Stimulated activated CD8-positive, alpha-beta memory T cell treated with anti-CD3 and anti-CD28 coated beads, Interleukin-4, amount 100 ng/mL, for 24 hours (primary cell): ENCODE data around the gene STK31.
"Not testable (repeated sequence)": the region's sequence is repeated elsewhere in the genome, so short reads cannot be mapped to it uniquely, and the experiment has no call there.

Source experiments
- DNase-seq: peaks from one replicate; pipeline ENCODE4 v3.0.0-alpha.2; 2020; ENCODE audit warnings: low read depth

STK31 gene, protein sequence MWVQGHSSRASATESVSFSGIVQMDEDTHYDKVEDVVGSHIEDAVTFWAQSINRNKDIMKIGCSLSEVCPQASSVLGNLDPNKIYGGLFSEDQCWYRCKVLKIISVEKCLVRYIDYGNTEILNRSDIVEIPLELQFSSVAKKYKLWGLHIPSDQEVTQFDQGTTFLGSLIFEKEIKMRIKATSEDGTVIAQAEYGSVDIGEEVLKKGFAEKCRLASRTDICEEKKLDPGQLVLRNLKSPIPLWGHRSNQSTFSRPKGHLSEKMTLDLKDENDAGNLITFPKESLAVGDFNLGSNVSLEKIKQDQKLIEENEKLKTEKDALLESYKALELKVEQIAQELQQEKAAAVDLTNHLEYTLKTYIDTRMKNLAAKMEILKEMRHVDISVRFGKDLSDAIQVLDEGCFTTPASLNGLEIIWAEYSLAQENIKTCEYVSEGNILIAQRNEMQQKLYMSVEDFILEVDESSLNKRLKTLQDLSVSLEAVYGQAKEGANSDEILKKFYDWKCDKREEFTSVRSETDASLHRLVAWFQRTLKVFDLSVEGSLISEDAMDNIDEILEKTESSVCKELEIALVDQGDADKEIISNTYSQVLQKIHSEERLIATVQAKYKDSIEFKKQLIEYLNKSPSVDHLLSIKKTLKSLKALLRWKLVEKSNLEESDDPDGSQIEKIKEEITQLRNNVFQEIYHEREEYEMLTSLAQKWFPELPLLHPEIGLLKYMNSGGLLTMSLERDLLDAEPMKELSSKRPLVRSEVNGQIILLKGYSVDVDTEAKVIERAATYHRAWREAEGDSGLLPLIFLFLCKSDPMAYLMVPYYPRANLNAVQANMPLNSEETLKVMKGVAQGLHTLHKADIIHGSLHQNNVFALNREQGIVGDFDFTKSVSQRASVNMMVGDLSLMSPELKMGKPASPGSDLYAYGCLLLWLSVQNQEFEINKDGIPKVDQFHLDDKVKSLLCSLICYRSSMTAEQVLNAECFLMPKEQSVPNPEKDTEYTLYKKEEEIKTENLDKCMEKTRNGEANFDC

GRCh38 chr7:23710000-23710399 is at the start of gene STK31:
STK31 (plus strand) TSS chr7:23710219; CDS start chr7:23710286, 67 bp downstream.
- DNase-seq: no peak

- DNase-seq: no peak
Measured at GRCh38 chr7:23661385-23661784, 48.6 kb upstream of the STK31 start.

DNA sequence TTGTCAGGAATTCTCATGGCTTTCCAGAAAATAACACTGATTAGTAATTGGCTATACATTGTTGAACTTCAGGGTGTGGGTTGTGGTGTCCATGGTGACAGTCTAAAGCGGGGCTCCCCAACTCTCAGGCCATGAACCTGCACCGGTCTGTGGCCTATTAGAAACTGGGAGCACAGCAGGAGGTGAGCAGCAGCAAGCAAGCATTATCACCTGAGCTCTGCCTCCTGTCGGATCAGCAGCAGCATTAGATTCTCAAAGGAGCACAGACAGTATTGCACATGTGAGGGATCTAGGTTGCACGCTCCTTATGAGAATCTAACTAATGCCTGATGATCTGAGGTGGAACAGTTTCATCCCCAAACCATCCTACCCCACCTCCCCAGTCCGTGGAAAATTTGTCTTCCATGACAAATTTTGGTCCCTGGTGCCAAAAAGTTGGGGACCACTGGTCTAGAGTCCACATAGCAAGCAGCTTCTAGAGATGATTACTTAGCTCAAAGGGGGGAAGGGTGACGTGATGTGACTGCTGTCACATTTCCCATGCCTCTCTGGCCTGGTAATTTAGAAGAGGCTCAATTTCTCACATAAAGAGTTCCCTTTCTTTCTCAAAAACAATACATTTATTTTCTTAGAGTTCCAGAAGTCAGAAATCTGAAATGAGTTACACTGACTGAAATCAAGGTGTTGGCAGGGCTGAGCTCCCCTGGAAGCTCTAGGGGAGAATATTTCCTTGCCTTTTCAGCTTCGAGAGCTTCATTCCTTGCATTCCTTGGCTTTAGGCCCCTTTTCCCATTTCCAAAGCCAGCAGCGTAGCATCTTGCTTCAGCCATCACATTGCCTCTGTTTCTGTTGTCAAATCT is 47.7 kb upstream of the STK31 start:
- no peak for DNase-seq

DNA sequence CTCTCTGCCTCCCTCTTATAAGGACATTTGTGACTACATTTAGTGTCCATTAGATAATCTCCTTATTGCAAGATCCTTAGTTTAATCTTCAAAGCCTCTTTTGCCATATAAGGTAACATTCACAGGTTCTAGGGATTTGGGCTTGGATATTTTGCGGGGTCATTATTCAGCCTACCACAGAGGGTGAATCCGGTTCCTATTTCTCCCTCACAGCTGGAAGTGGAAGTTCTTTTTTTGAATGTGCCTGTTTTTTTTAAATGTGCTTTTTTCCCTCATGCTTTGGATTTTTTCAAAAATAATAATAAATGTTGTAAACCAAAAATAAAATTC is 47.1 kb upstream of the STK31 start:
- DNase-seq: no peak

- no peak for DNase-seq
Measured at GRCh38 chr7:23664122-23664521, 45.9 kb upstream of the STK31 start.

- no peak for DNase-seq
Measured at GRCh38 chr7:23672033-23672432, 38.0 kb upstream of the STK31 start.

DNA sequence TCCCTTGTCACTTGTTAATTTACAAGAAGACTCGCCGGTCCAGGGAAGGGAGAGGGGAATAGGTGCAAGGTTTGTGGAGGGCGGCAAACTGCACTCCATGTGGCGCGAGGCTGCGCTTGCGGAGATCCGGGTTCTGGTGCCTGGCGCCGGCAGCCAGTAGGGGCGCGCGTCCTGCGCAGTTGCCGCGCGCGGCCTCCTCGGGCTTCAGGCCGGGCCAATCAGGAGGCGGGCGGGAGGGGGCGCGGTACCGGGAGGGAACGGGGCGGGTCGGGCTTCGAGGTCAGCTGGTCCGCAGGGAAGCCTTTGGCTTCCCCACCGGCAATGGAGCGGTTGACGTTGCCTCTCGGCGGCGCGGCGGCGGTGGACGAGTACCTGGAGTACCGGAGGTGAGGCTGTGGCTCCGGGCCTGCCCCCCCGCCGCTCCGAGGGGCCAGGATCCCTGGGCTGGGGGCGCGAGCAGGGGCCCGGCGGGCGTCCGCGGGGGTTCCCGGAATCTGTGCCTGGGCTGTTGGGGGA is 30.1 kb upstream of the STK31 start, which contains the start of gene FAM221A:
TSS of gene FAM221A (plus strand) at position 302 of the 516 bp plus-strand sequence. CDS start at position 322, 20 bp downstream.
- peak; percentile 82 for DNase-seq

- DNase-seq: peak; percentile 4
Measured at GRCh38 chr7:23680414-23681405, 29.3 kb upstream of the STK31 start.

- DNase-seq: not testable (repeated sequence)
Measured at GRCh38 chr7:23684041-23684440, 26.0 kb upstream of the STK31 start.

DNA sequence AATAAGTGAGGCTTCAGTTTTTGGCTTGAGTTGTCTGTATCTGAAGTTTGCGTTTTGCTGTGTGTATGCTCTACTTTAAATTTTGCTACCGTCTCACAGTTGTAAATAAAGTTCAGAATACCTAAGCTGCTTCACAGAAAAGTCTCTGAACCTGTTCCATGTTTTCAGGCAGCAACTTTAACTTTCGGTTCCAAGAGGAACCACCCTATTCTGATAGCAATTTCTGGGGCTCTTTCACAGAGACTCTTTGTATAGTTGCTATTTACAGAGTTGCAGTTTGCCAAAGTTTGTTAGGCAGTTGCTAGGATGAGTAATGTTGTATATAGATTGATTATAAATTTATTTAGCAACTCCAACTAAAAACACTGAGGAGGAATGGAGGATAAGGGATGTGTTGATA is 24.3 kb upstream of the STK31 start:
- DNase-seq: no peak

DNA sequence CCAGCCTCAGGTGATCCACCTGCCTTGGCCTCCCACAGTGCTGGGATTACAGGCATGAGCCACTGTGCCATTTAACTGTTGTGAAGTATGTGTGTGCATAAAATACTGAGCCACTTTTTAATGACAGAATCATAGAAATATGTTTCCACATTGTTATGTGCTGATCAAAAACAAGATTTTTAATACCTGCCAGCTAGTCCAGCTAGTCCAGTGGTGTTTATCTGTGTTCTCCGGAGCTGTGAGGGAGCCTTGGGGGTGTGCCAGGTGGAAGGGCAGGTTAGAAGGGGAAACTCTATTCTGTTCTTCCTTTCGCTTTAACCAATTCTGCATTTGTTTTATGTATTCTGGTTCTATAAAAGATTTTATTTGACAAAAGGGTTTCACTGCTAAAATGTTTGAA is 23.0 kb upstream of the STK31 start:
- no peak for DNase-seq

DNA sequence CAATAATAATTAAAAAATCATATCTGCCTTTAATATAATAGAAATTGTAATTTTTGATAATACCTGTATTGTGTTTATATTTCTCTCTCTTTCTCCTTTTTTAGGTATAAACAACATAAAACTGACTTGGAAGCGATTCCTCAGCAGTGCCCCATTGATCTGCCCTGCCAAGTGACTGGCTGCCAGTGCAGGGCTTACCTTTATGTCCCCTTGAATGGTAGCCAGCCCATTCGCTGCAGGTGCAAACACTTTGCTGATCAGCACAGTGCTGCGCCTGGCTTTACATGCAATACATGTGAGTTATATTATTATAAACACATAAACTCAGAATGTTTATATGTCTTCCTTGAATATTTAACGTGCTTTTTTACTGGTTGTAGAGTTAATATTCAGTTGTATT is 20.9 kb upstream of the STK31 start:
- no peak for DNase-seq

GRCh38 chr7:23691320-23691719 is 18.7 kb upstream of the STK31 start:
- DNase-seq: no peak

GRCh38 chr7:23693224-23693623 is 16.8 kb upstream of the STK31 start:
- no peak for DNase-seq

GRCh38 chr7:23696916-23697441 is 13.0 kb upstream of the STK31 start:
- peak; percentile 42 for DNase-seq

GRCh38 chr7:23698822-23699221 is 11.2 kb upstream of the STK31 start:
- DNase-seq: no peak

- DNase-seq: no peak
Measured at GRCh38 chr7:23700046-23700445, 10.0 kb upstream of the STK31 start.

- no peak for DNase-seq
Measured at GRCh38 chr7:23709081-23709750, 803 bp upstream of the STK31 start.
